K562 (cell line): ENCODE measurements around the gene ZSWIM3. TPM values are rescaled to one million over a fixed set of nuclear protein-coding genes. Genes with fewer than 3 reads are reported as not detected.
A peak's percentile ranks its signal among the peaks of the same experiment; 100 is the strongest.

ENCODE experiments used
- ATAC-seq: fragments of 200-7000 bp; cut with Tn5 transposase; 3 replicates; pipeline ENCODE4 v1.9.1; 2020; ENCODE audit warnings: moderate library complexity
- BruUV-seq: library from RNA; stranded (reverse); fragments of 400-500 nt; replicated peaks from 2 replicates; lab custom pipeline; 2021; lab: Mats Ljungman, UMichigan
- CTCF ChIA-PET: fragments of 300-600 bp; formaldehyde crosslinking; extraction: SDS; loops from one replicate; lab custom pipeline; 2021; ENCODE audit warnings: low intra/inter-chr PET ratio; lab: Yijun Ruan, JAX
- POLR2A ChIA-PET: fragments of 300-600, 350-650 bp; sonication (Branson Sonifier 250); formaldehyde crosslinking; extraction: SDS; loops from one replicate; lab custom pipeline; 2021; ENCODE audit warnings: antibody characterized with exemption, inconsistent platforms; lab: Yijun Ruan, JAX
- DNase-seq, 4 experiments: peaks; one replicate each; pipeline versions ENCODE4 v3.0.0 to v3.0.0-alpha.2; 2011 to 2018; ENCODE audit warnings: low spot score in 3 of 4, mixed read lengths in 3 of 4; ENCODE audit errors: extremely low read depth in 1 of 4
- FAIRE-seq: peaks from 2 replicates; lab custom pipeline; 2011; peaks lifted over from hg19 to GRCh38; lab: Jason Lieb, UNC
- H2AFZ ChIP-seq: 2 replicates; pipeline ENCODE4 v1.6.0; 2011; ENCODE audit warnings: low read depth, low read length, control low read depth, inconsistent platforms
- H3K27ac ChIP-seq: fragments of 200-600 bp; 3 replicates; pipeline ENCODE4 v1.8.0; 2011; ENCODE audit warnings: low read depth, mild to moderate bottlenecking, control low read depth, inconsistent platforms, low read length, moderate library complexity, mixed read lengths; ENCODE audit errors: extremely low read depth
- H3K27me3 ChIP-seq, 2 experiments: fragments of 300-600 bp in 1 of 2; 2 replicates in 1 of 2; 3 replicates in 1 of 2; pipeline versions ENCODE4 v1.6.0 to v1.8.0; 2011; ENCODE audit warnings: inconsistent platforms in 2 of 2, low read length in 2 of 2, mild to moderate bottlenecking in 1 of 2, mixed read lengths in 1 of 2, moderate library complexity in 1 of 2; ENCODE audit not compliant: control insufficient read depth in 2 of 2, insufficient read depth in 2 of 2
- H3K36me3 ChIP-seq: fragments of 300-600 bp; 3 replicates; pipeline ENCODE4 v1.8.0; 2011; ENCODE audit warnings: mild to moderate bottlenecking, low read length, inconsistent platforms; ENCODE audit not compliant: control insufficient read depth, insufficient read depth
- H3K4me1 ChIP-seq, 2 experiments: fragments of 200-600 bp in 1 of 2; replicated peaks in 1 of 2; 2 replicates in 1 of 2; 3 replicates in 1 of 2; pipeline versions ENCODE4 v1.5.1 to v1.8.0; 2011; ENCODE audit warnings: inconsistent platforms in 2 of 2, low read length in 2 of 2, mild to moderate bottlenecking in 1 of 2, mixed read lengths in 1 of 2, moderate library complexity in 1 of 2; ENCODE audit not compliant: control insufficient read depth in 2 of 2, insufficient read depth in 2 of 2
- H3K4me2 ChIP-seq: 2 replicates; pipeline ENCODE4 v1.6.1; 2011; ENCODE audit warnings: low read length, control low read depth, inconsistent platforms, mixed read lengths; ENCODE audit not compliant: insufficient read depth
- H3K4me3 ChIP-seq: fragments of 200-600 bp; sonication (generic), shearing (Covaris generic); 2 replicates; pipeline ENCODE4 v1.5.1; 2016; ENCODE audit warnings: control low read depth, inconsistent platforms
- H3K79me2 ChIP-seq: fragments of 200-600 bp; 3 replicates; pipeline ENCODE4 v1.8.0; 2011; ENCODE audit warnings: low read length, inconsistent platforms; ENCODE audit not compliant: control insufficient read depth, insufficient read depth
- H3K9ac ChIP-seq, 2 experiments: 2 replicates each; pipeline versions ENCODE4 v1.6.0 to v1.6.1; 2011; ENCODE audit warnings: low read depth in 2 of 2, low read length in 2 of 2, control low read depth in 1 of 2, inconsistent platforms in 1 of 2, mild to moderate bottlenecking in 1 of 2, mixed read lengths in 1 of 2; ENCODE audit not compliant: insufficient read depth in 1 of 2
- H3K9me1 ChIP-seq: one replicate; pipeline ENCODE4 v1.6.0; 2011; ENCODE audit warnings: inconsistent platforms, mild to moderate bottlenecking, low read length, moderate library complexity; ENCODE audit not compliant: control insufficient read depth, insufficient read depth
- H3K9me3 ChIP-seq: replicated peaks from 2 replicates; pipeline ENCODE4 v1.5.1; 2011; ENCODE audit warnings: low read depth, low read length, inconsistent platforms; ENCODE audit not compliant: control insufficient read depth, insufficient read depth
- H4K20me1 ChIP-seq: replicated peaks from 2 replicates; pipeline ENCODE4 v1.6.1; 2011; ENCODE audit warnings: low read length, inconsistent platforms, mixed read lengths; ENCODE audit not compliant: control insufficient read depth, insufficient read depth
- EGR1 ChIP-seq: fragments of 450-650 bp; conservative IDR thresholded peaks from 2 replicates; pipeline ENCODE4 v1.6.1; 2017; ENCODE audit warnings: mild to moderate bottlenecking
- KDM4B ChIP-seq, 2 experiments: fragments of 450-650 bp in 1 of 2; sonication (generic) in 1 of 2; IDR thresholded peaks; 2 replicates each; pipeline ENCODE4 v1.6.1; 2016 to 2017; ENCODE audit warnings: borderline replicate concordance in 2 of 2, antibody characterized with exemption in 1 of 2, low read depth in 1 of 2, mild to moderate bottlenecking in 1 of 2
- POLR2AphosphoS2 ChIP-seq: IDR thresholded peaks from 2 replicates; pipeline ENCODE4 v1.6.1; 2012; ENCODE audit warnings: low read length, improper control_type of control experiment
- RBM25 ChIP-seq: fragments of 200-400 bp; formaldehyde crosslinking; IDR thresholded peaks from 2 replicates; pipeline ENCODE4 v1.6.1; 2018; ENCODE audit warnings: low read length, low read depth, moderate library complexity; ENCODE audit not compliant: severe bottlenecking
- WGBS: fragments of 100-300 bp; shearing (Covaris generic); methylation state at CpG from one replicate; pipeline ENCODE4 v1.1.6; 2016; ENCODE audit warnings: low coverage, mixed read lengths; ENCODE audit not compliant: insufficient coverage; ENCODE audit errors: missing lambda C conversion rate; 5-methylcytosine and 5-hydroxymethylcytosine counted together
- in situ Hi-C: fragments of 300-500 bp; cut with MboI; formaldehyde crosslinking; loops from 4 replicates; pipeline ENCODE4 v1.15.0; 2018; ENCODE audit warnings: inconsistent platforms, mixed read lengths
- intact Hi-C: fragments of 100-400 bp; cut with micrococcal nuclease; formaldehyde crosslinking; loops from 2 replicates; pipeline ENCODE4 v1.14.2; 2022
- polyA plus RNA-seq, 8 experiments: library from polyadenylated mRNA; depleted of rRNA in 4 of 8; stranded (reverse) in 5 of 8; unstranded in 3 of 8; fragments of >200 nt; fragmentation: Nextera tagmentation in 2 of 8; fragmentation: Illumina TruSeq in 1 of 8; extraction: Ambion mirVana in 2 of 8; extraction: Trizol in 1 of 8; gene quantifications; 2 replicates each; pipeline versions ENCODE4 v1.2.1 to v1.2.3, GENCODE V29; 2011 to 2014; ENCODE audit warnings: inconsistent platforms in 1 of 8, missing spikeins in 1 of 8
- total RNA-seq, 7 experiments: library from RNA; depleted of rRNA in 6 of 7; stranded (reverse); fragments of >200 nt in 6 of 7; fragmentation: Illumina TruSeq in 2 of 7; extraction: Trizol in 2 of 7; gene quantifications; 2 replicates each; pipeline versions ENCODE4 v1.2.1 to v1.2.3, GENCODE V29; 2011 to 2021; ENCODE audit warnings: low replicate concordance in 1 of 7
- TF ChIP-seq, protein P1 (sequence below): sonication (generic); formaldehyde crosslinking; IDR thresholded peaks from 2 replicates; pipeline ENCODE4 v1.8.0; 2022; ENCODE audit warnings: missing genetic modification reagents, mild to moderate bottlenecking, moderate library complexity, borderline replicate concordance
- TF ChIP-seq, protein P2 (sequence below): sonication (generic); formaldehyde crosslinking; IDR thresholded peaks from 2 replicates; pipeline ENCODE4 v1.9.0; 2022; ENCODE audit warnings: mild to moderate bottlenecking, missing genetic modification reagents

ZSWIM3 gene
- total and polyA plus RNA-seq, 9 of the 15 experiments (the other 6 are each of a cell fraction or from before 2014, with no cell fraction given) = 1.7 to 4.3 (median 2.9) TPM

DNA sequence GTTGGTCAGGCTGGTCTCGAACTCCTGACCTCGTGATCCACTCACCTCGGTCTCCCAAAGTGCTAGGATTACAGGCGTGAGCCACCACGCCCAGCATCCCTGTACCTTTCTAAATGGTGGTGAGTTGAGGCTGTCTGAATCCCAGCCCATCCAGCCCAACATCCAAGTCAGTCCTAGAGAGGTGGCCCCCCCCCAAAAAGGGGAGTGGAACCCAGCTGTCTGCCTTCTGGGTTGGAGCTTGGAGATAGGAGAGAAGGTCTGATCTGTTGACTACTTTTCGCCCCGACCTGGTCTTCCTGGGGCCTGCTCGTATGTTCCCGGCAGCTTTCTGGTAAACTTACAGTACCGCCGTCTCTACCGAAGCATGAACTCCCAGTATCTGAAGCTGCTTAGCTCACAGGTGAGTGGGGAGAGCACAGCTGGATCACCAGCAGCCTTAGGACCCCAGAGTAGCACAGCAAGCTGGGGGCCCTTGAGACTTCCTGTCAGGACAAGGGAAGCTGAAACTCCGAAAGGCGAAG, 39.3 kb downstream of the ZSWIM3 start (continued):
- TF ChIP-seq EGR1 = no peak
- no peak for TF ChIP-seq KDM4B (IDR thresholded peaks at IDR 0.05; ENCODE audit: borderline replicate concordance in 2 of 2, low read depth in 1 of 2)
- TF ChIP-seq, protein P1, sequence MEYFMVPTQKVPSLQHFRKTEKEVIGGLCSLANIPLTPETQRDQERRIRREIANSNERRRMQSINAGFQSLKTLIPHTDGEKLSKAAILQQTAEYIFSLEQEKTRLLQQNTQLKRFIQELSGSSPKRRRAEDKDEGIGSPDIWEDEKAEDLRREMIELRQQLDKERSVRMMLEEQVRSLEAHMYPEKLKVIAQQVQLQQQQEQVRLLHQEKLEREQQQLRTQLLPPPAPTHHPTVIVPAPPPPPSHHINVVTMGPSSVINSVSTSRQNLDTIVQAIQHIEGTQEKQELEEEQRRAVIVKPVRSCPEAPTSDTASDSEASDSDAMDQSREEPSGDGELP = peak; percentile 24; the same call in 1 of the 2 replicates

DNA sequence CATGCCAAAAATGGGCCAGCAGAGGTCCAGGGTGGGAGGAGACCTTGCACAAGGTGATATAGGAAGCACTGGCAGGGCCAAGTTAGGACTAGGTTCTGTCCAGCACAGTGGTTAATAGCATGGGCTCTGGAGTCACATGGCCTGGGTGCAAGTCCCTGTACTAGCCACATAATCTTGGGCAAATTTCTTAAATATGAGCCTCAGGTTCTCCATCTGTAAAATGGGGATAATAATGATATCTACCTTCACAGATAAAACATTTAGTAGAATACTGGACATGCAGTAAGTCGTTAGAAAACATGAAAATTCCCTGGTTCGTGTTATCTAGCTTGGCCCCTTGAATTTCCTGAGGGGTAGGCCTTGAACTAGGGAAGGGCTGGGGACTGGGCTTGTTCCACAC, 39.9 kb downstream of the ZSWIM3 start:
- CTCF ChIA-PET = no interaction called here
- TF ChIP-seq, protein P2, sequence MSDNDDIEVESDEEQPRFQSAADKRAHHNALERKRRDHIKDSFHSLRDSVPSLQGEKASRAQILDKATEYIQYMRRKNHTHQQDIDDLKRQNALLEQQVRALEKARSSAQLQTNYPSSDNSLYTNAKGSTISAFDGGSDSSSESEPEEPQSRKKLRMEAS (CRISPR knock-in tag) = no peak
- TF ChIP-seq RBM25 = peak; percentile 74
- TF ChIP-seq POLR2AphosphoS2 = 0 out of 2 replicates have a peak, but pooled peaks have one; percentile 32
- ATAC-seq = no peak
- no peak overlapping the region; a peak in 1 of 4 replicates for H3K9ac ChIP-seq
- no peak overlapping the region for H3K27ac ChIP-seq
- H3K4me2 ChIP-seq = no peak overlapping the region
- no peak for FAIRE-seq
- H3K79me2 ChIP-seq = no peaks in the 10 kb centered on the region
- WGBS = 60% methylated on average over 2 of the region's 2 CpGs
- H3K36me3 ChIP-seq = peaks cover 59% of the 10 kb centered on the region; the same call in 2 of the 3 replicates
- BruUV-seq = no TSS peak
- peaks cover 1 to 12% of the 10 kb centered on the region in 2 experiments; a peak in 4 of 5 replicates for H3K4me1 ChIP-seq
- in situ Hi-C loops = no loop called here
- no peak overlapping the region for H3K4me3 ChIP-seq
- no peaks in the 10 kb centered on the region for H3K9me1 ChIP-seq
- no peaks in the 10 kb centered on the region for H3K27me3 ChIP-seq
- H4K20me1 ChIP-seq = no peaks in the 10 kb centered on the region
- H2AFZ ChIP-seq = no peak overlapping the region
- no peak for DNase-seq
- POLR2A ChIA-PET = interaction anchor here (0.6 to 1.4 kb wide), 4 partner anchors 9 to 603 kb away, joined by 3 to 6 read pairs (median 4); partner anchors contain the start of gene PCIF1
- intact Hi-C loops = no loop called here
- H3K9me3 ChIP-seq = no peaks in the 10 kb centered on the region
